Endodermal cell (in vitro differentiated cells): ENCODE measurements around the gene ZNF44. TPM values are rescaled to one million over a fixed set of nuclear protein-coding genes. Genes with fewer than 3 reads are reported as not detected.

Experiments used
- DNase-seq: peaks from one replicate; pipeline ENCODE4 v3.0.0-alpha.2; 2017
- H3K27ac ChIP-seq: 2 replicates; pipeline ENCODE4 v1.5.1; 2013; ENCODE audit warnings: mild to moderate bottlenecking, low read depth, low read length, moderate library complexity
- H3K27me3 ChIP-seq: 2 replicates; pipeline ENCODE4 v1.6.1; 2013; ENCODE audit warnings: mild to moderate bottlenecking, low read length, moderate library complexity; ENCODE audit not compliant: insufficient read depth, control insufficient read depth, poor library complexity, severe bottlenecking
- H3K36me3 ChIP-seq: 2 replicates; pipeline ENCODE4 v1.7.0; 2013; ENCODE audit warnings: mild to moderate bottlenecking, low read length, moderate library complexity; ENCODE audit not compliant: control insufficient read depth, insufficient read depth
- H3K4me1 ChIP-seq: one replicate; pipeline ENCODE4 v1.7.0; 2013; ENCODE audit warnings: low read length; ENCODE audit not compliant: control insufficient read depth, insufficient read depth
- H3K4me3 ChIP-seq: 2 replicates; pipeline ENCODE4 v1.5.1; 2013; ENCODE audit warnings: mild to moderate bottlenecking, low read length, moderate library complexity
- H3K9ac ChIP-seq: 2 replicates; pipeline ENCODE4 v1.6.1; 2013; ENCODE audit warnings: mild to moderate bottlenecking, low read length, moderate library complexity; ENCODE audit not compliant: poor library complexity, severe bottlenecking; ENCODE audit errors: extremely low read depth
- H3K9me3 ChIP-seq: 2 replicates; pipeline ENCODE4 v1.6.1; 2013; ENCODE audit warnings: mild to moderate bottlenecking, low read length, moderate library complexity; ENCODE audit not compliant: control insufficient read depth
- H3K27ac Mint-ChIP-seq: 2 replicates; pipeline ENCODE4 v1.8.0; 2020; ENCODE audit warnings: mixed read lengths
- H3K27me3 Mint-ChIP-seq: 2 replicates; pipeline ENCODE4 v1.8.0; 2021; ENCODE audit warnings: mild to moderate bottlenecking, mixed read lengths; ENCODE audit not compliant: insufficient read depth
- H3K36me3 Mint-ChIP-seq: 2 replicates; pipeline ENCODE4 v1.8.0; 2020; ENCODE audit warnings: low read depth, mixed read lengths
- H3K4me1 Mint-ChIP-seq: 2 replicates; pipeline ENCODE4 v1.8.0; 2020; ENCODE audit warnings: mixed read lengths
- H3K4me3 Mint-ChIP-seq: 2 replicates; pipeline ENCODE4 v1.8.0; 2020; ENCODE audit warnings: mild to moderate bottlenecking, moderate library complexity, mixed read lengths
- H3K9me3 Mint-ChIP-seq: 2 replicates; pipeline ENCODE4 v1.8.0; 2020; ENCODE audit warnings: mild to moderate bottlenecking, mixed read lengths
- WGBS, 2 experiments: methylation state at CpG; one replicate each; pipeline versions ENCODE4 v1.1.5 to v1.1.7; 2013; ENCODE audit warnings: missing lambda C conversion rate in 2 of 2, mixed read lengths in 1 of 2; ENCODE audit not compliant: insufficient coverage in 1 of 2, insufficient read length in 1 of 2; 5-methylcytosine and 5-hydroxymethylcytosine counted together
- long read RNA-seq, 4 experiments: library from polyadenylated mRNA in 2 of 4; library from RNA in 1 of 4; library from capped mRNA in 1 of 4; stranded (forward) in 3 of 4; unstranded in 1 of 4; transcript quantifications; one replicate each; pipeline ENCODE4 v2.0.0, GENCODE V29; 2020 to 2021; ENCODE audit warnings: inconsistent platforms in 1 of 4
- polyA plus RNA-seq, 2 experiments: library from polyadenylated mRNA; stranded (reverse); fragments of 50-300 nt; gene quantifications; one replicate each; pipeline ENCODE4 v1.2.3, GENCODE V29; 2013
- total RNA-seq, 2 donors: library from RNA; stranded (reverse); fragmentation: NEBNext Ultra II Directional in 1 of 2; extraction: Animal tissue kit (Norgen Biotek cat#: 25700) in 1 of 2; gene quantifications; 2 replicates in 1 of 2; 3 replicates in 1 of 2; pipeline ENCODE4 v1.2.1, GENCODE V29; 2021
- TF ChIP-seq, protein P1 (sequence below): fragments of 200-600 bp; sonication (generic); conservative IDR thresholded peaks from 2 replicates; pipeline ENCODE4 v1.5.0; 2021; ENCODE audit warnings: antibody characterized with exemption, mild to moderate bottlenecking

The ZNF44 gene
- total RNA-seq = 1 to 10 TPM; 9.5 TPM
- polyA plus RNA-seq (2013, experiment 1 of 2) = 5.7 TPM
- polyA plus RNA-seq (2013, experiment 2 of 2) = 5.1 TPM
- long read RNA-seq, experiment 1, partial matches to known transcripts = 0 of 1 reads
- long read RNA-seq, experiment 1, other reads (novel, unspliced or antisense) = 1 of 1 reads
- long read RNA-seq, experiment 2, partial matches to known transcripts = 1 of 12 reads
- long read RNA-seq, experiment 2, other reads (novel, unspliced or antisense) = 10 of 12 reads
- long read RNA-seq, experiment 3, transcript ZNF44-202 (4 exons, 2,119 nt) = major isoform, 17 of 32 reads
- long read RNA-seq, experiment 3, partial matches to known transcripts = 2 of 32 reads
- long read RNA-seq, experiment 3, other reads (novel, unspliced or antisense) = 9 of 32 reads
- long read RNA-seq, experiment 4, transcript ZNF44-202 (4 exons, 2,119 nt) = major isoform, 8 of 11 reads
- long read RNA-seq, experiment 4, partial matches to known transcripts = 0 of 11 reads
- long read RNA-seq, experiment 4, other reads (novel, unspliced or antisense) = 3 of 11 reads

- peak within 1 kb of the TSS; percentile 57 for H3K27ac ChIP-seq
- Mint-ChIP-seq H3K27me3 (peaks cover 2% of the 10 kb centered on the region), H3K4me3 (peak within 1 kb of the TSS; percentile 100), H3K27ac (peak within 1 kb of the TSS; percentile 100), H3K9me3 (peaks cover 32% of the 10 kb centered on the region), H3K36me3 (peaks cover 25% of the 10 kb centered on the region), H3K4me1 (peaks cover 7% of the 10 kb centered on the region)
- TF ChIP-seq, protein P1, sequence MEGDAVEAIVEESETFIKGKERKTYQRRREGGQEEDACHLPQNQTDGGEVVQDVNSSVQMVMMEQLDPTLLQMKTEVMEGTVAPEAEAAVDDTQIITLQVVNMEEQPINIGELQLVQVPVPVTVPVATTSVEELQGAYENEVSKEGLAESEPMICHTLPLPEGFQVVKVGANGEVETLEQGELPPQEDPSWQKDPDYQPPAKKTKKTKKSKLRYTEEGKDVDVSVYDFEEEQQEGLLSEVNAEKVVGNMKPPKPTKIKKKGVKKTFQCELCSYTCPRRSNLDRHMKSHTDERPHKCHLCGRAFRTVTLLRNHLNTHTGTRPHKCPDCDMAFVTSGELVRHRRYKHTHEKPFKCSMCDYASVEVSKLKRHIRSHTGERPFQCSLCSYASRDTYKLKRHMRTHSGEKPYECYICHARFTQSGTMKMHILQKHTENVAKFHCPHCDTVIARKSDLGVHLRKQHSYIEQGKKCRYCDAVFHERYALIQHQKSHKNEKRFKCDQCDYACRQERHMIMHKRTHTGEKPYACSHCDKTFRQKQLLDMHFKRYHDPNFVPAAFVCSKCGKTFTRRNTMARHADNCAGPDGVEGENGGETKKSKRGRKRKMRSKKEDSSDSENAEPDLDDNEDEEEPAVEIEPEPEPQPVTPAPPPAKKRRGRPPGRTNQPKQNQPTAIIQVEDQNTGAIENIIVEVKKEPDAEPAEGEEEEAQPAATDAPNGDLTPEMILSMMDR = no peak
- WGBS, 2 experiments = 0% methylated on average over 27 to 66 of the region's 66 CpGs
- H3K4me1 ChIP-seq = no peaks in the 10 kb centered on the region
- DNase-seq = peak; percentile 99
- no peaks in the 10 kb centered on the region for H3K27me3 ChIP-seq
- peak within 1 kb of the TSS; percentile 94 for H3K9ac ChIP-seq
- H3K4me3 ChIP-seq = peak within 1 kb of the TSS; percentile 91
- peaks cover 15% of the 10 kb centered on the region for H3K9me3 ChIP-seq
- peaks cover 19% of the 10 kb centered on the region for H3K36me3 ChIP-seq
Observed at GRCh38 chr19:12294249-12295158, at the start of gene ZNF44. ZNF44 (minus strand) TSS chr19:12294883; CDS start chr19:12294694, 189 bp downstream.

- peaks cover 9% of the 10 kb centered on the region for H3K4me1 Mint-ChIP-seq
- H3K27ac ChIP-seq = no peak within 1 kb of the TSS
- TF ChIP-seq, protein P1 = no peak
- H3K4me1 ChIP-seq = peaks cover 4% of the 10 kb centered on the region
- H3K27ac Mint-ChIP-seq = peak within 1 kb of the TSS; percentile 83
- peaks cover 8% of the 10 kb centered on the region for H3K27me3 Mint-ChIP-seq
- no peaks in the 10 kb centered on the region for H3K36me3 ChIP-seq
- peak within 1 kb of the TSS; percentile 87 for H3K4me3 ChIP-seq
- peak within 1 kb of the TSS; percentile 74 for H3K9ac ChIP-seq
- peaks cover 1% of the 10 kb centered on the region for H3K9me3 Mint-ChIP-seq
- H3K4me3 Mint-ChIP-seq = peak within 1 kb of the TSS; percentile 87
- no peaks in the 10 kb centered on the region for H3K36me3 Mint-ChIP-seq
- WGBS, 2 experiments = 1 to 3% methylated on average over 31 to 55 of the region's 55 CpGs
- no peaks in the 10 kb centered on the region for H3K9me3 ChIP-seq
- H3K27me3 ChIP-seq = peaks cover 7% of the 10 kb centered on the region
- peak; percentile 99 for DNase-seq
Observed at GRCh38 chr19:12333162-12334159, 38.8 kb upstream of the ZNF44 start, which contains the start of gene ZNF563. ZNF563 (minus strand) TSS chr19:12333633; CDS start chr19:12333482, 151 bp downstream.
